HepG2 (cell line): ENCODE data around the gene S100A8. TPM values are rescaled to one million over a fixed set of nuclear protein-coding genes. Genes with fewer than 3 reads are reported as not detected.

ENCODE experiments used
- ATAC-seq: fragments of 200-7000 bp; cut with Tn5 transposase; 3 replicates; pipeline ENCODE4 v1.9.1; 2020; ENCODE audit warnings: mild to moderate bottlenecking, moderate library complexity
- BruUV-seq: library from RNA; stranded (reverse); fragments of 400-500 nt; replicated peaks from 2 replicates; lab custom pipeline; 2021; lab: Mats Ljungman, UMichigan
- CTCF ChIA-PET: fragments of 300-600 bp; formaldehyde crosslinking; extraction: SDS; loops from one replicate; lab custom pipeline; 2021; ENCODE audit warnings: low total read pairs, inconsistent platforms, low intra/inter-chr PET ratio; lab: Yijun Ruan, JAX
- POLR2A ChIA-PET: fragments of 350-600 bp; sonication (Branson Sonifier 250); formaldehyde crosslinking; loops from one replicate; lab custom pipeline; 2020; ENCODE audit warnings: antibody characterized with exemption, inconsistent platforms; lab: Yijun Ruan, JAX
- DNase-seq: peaks from one replicate; pipeline ENCODE4 v3.0.0-alpha.2; 2015; ENCODE audit warnings: low spot score
- FAIRE-seq: peaks from 3 replicates; lab custom pipeline; 2011; peaks lifted over from hg19 to GRCh38; lab: Jason Lieb, UNC
- H2AFZ ChIP-seq: one replicate; pipeline ENCODE4 v1.6.1; 2011; ENCODE audit warnings: low read length, inconsistent platforms
- H3K27ac ChIP-seq: fragments of 300-600 bp; 3 replicates; pipeline ENCODE4 v1.8.0; 2011; ENCODE audit warnings: mixed run types, mild to moderate bottlenecking, mixed read lengths, low read length, inconsistent platforms; ENCODE audit not compliant: insufficient read depth; ENCODE audit errors: extremely low read length
- H3K27me3 ChIP-seq, 2 experiments: fragments of 200-600 bp in 1 of 2; 2 replicates in 1 of 2; 3 replicates in 1 of 2; pipeline versions ENCODE4 v1.6.0 to v1.8.0; 2011; ENCODE audit warnings: low read length in 2 of 2, mild to moderate bottlenecking in 2 of 2, moderate library complexity in 2 of 2, inconsistent platforms in 1 of 2; ENCODE audit not compliant: insufficient read depth in 2 of 2, control insufficient read depth in 1 of 2
- H3K36me3 ChIP-seq, 2 experiments: fragments of 200-600 bp in 1 of 2; replicated peaks in 1 of 2; 2 replicates in 1 of 2; 3 replicates in 1 of 2; pipeline versions ENCODE4 v1.5.1 to v1.8.0; 2011; ENCODE audit warnings: low read length in 2 of 2, inconsistent platforms in 1 of 2; ENCODE audit not compliant: insufficient read depth in 2 of 2, control insufficient read depth in 1 of 2
- H3K4me1 ChIP-seq: 2 replicates; pipeline ENCODE4 v1.5.1; 2012; ENCODE audit warnings: low read length, inconsistent platforms; ENCODE audit not compliant: insufficient read depth
- H3K4me2 ChIP-seq: 2 replicates; pipeline ENCODE4 v1.6.0; 2011; ENCODE audit warnings: low read depth, low read length, inconsistent platforms
- H3K4me3 ChIP-seq, 3 experiments: fragments of 200-600 bp in 1 of 3; sonication (generic), shearing (Covaris generic) in 1 of 3; replicated peaks in 1 of 3; 2 replicates each; pipeline ENCODE4 v1.5.1; 2011 to 2016; ENCODE audit warnings: low read length in 3 of 3, inconsistent platforms in 2 of 3, low read depth in 2 of 3, mild to moderate bottlenecking in 2 of 3, control low read depth in 1 of 3, mixed read lengths in 1 of 3; ENCODE audit not compliant: insufficient read depth in 1 of 3
- H3K79me2 ChIP-seq: one replicate; pipeline ENCODE4 v1.6.1; 2011; ENCODE audit warnings: low read length, inconsistent platforms; ENCODE audit not compliant: insufficient read depth
- H3K9ac ChIP-seq: 2 replicates; pipeline ENCODE4 v1.6.0; 2011; ENCODE audit warnings: mild to moderate bottlenecking, low read depth, low read length, inconsistent platforms; ENCODE audit not compliant: insufficient read depth
- H3K9me3 ChIP-seq: 2 replicates; pipeline ENCODE4 v1.5.1; 2012; ENCODE audit warnings: mild to moderate bottlenecking, low read length
- H4K20me1 ChIP-seq: 2 replicates; pipeline ENCODE4 v1.6.0; 2011; ENCODE audit warnings: inconsistent platforms, mild to moderate bottlenecking, low read length, moderate library complexity; ENCODE audit not compliant: insufficient read depth
- ELF1 ChIP-seq: sonication (generic); formaldehyde crosslinking; IDR thresholded peaks from 2 replicates; pipeline ENCODE4 v1.4.0; 2020; ENCODE audit warnings: missing genetic modification reagents
- GABPA ChIP-seq, 2 experiments: IDR thresholded peaks; 2 replicates each; pipeline ENCODE4 v1.6.1; 2011 to 2016; ENCODE audit warnings: low read depth in 2 of 2, low read length in 1 of 2, missing biosample characterization in 1 of 2, missing genetic modification characterization in 1 of 2
- NR2F1 ChIP-seq, 2 experiments: fragments of 450-650 bp in 1 of 2; formaldehyde crosslinking in 1 of 2; IDR thresholded peaks; 2 replicates each; pipeline versions ENCODE4 v1.5.0 to v1.6.1; 2016 to 2020; ENCODE audit warnings: mild to moderate bottlenecking in 1 of 2, missing compliant biosample characterization in 1 of 2, missing genetic modification reagents in 1 of 2, moderate library complexity in 1 of 2
- PHB2 ChIP-seq: fragments of 450-650 bp; IDR thresholded peaks from 2 replicates; pipeline ENCODE4 v1.6.1; 2018; ENCODE audit not compliant: partially characterized antibody
- SMYD3 ChIP-seq: sonication (generic); formaldehyde crosslinking; IDR thresholded peaks from 2 replicates; pipeline ENCODE4 v1.8.1; 2023; ENCODE audit warnings: mild to moderate bottlenecking, missing genetic modification reagents
- ZNF264 ChIP-seq: sonication (generic); formaldehyde crosslinking; IDR thresholded peaks from 2 replicates; pipeline ENCODE4 v1.4.0; 2020; ENCODE audit warnings: missing genetic modification reagents
- ZNF343 ChIP-seq: sonication (generic); formaldehyde crosslinking; IDR thresholded peaks from 2 replicates; pipeline ENCODE4 v1.4.0; 2020; ENCODE audit warnings: mild to moderate bottlenecking, missing genetic modification reagents
- ZNF432 ChIP-seq: sonication (generic); formaldehyde crosslinking; IDR thresholded peaks from 2 replicates; pipeline ENCODE4 v1.5.0; 2020; ENCODE audit warnings: missing genetic modification reagents, mild to moderate bottlenecking, borderline replicate concordance
- ZNF788 ChIP-seq: sonication (generic); formaldehyde crosslinking; IDR thresholded peaks from 2 replicates; pipeline ENCODE4 v1.5.0; 2020; ENCODE audit warnings: mild to moderate bottlenecking, missing genetic modification reagents, borderline replicate concordance
- WGBS: methylation state at CpG from one replicate; pipeline ENCODE4 v1.1.6; 2017; ENCODE audit warnings: low lambda C conversion rate; 5-methylcytosine and 5-hydroxymethylcytosine counted together
- in situ Hi-C: cut with HindIII; loops from 2 replicates; pipeline ENCODE4 v1.10.0; 2017; ENCODE audit warnings: low pct_unique_long_range_greater_than_20kb; ENCODE audit not compliant: extremely low pct_ligation_motif_present
- intact Hi-C: fragments of 100-400 bp; cut with micrococcal nuclease; formaldehyde crosslinking; loops from one replicate; pipeline ENCODE4 v1.10.0; 2022; ENCODE audit not compliant: unreplicated experiment
- polyA plus RNA-seq, 8 experiments: library from polyadenylated mRNA; depleted of rRNA in 3 of 8; stranded (reverse) in 7 of 8; unstranded in 1 of 8; fragments of >200 nt; fragmentation: Illumina TruSeq in 4 of 8; extraction: Trizol in 4 of 8; gene quantifications; 2 replicates each; pipeline versions ENCODE4 v1.2.1 to v1.2.3, GENCODE V29; 2011 to 2016; ENCODE audit warnings: low read depth in 4 of 8, missing spikeins in 1 of 8, mixed read lengths in 1 of 8; ENCODE audit not compliant: insufficient read depth in 1 of 8
- total RNA-seq, 5 experiments: library from RNA; depleted of rRNA; stranded (reverse); fragments of >200 nt; fragmentation: Illumina TruSeq; extraction: Trizol; gene quantifications; 2 replicates each; pipeline ENCODE4 v1.2.3, GENCODE V29; 2016; ENCODE audit warnings: low read depth in 1 of 5
- TF ChIP-seq, protein P1 (sequence below): conservative IDR thresholded peaks from 2 replicates; pipeline ENCODE4 v1.6.1; 2018; ENCODE audit warnings: missing genetic modification reagents
- TF ChIP-seq, protein P2 (sequence below): sonication (generic); formaldehyde crosslinking; IDR thresholded peaks from 2 replicates; pipeline ENCODE4 v1.5.0; 2020; ENCODE audit warnings: missing genetic modification reagents, mild to moderate bottlenecking, borderline replicate concordance

Gene S100A8
- total and polyA plus RNA-seq, 2 of the 13 experiments (the other 11 are each of a cell fraction or from before 2014, with no cell fraction given): not detected

DNA sequence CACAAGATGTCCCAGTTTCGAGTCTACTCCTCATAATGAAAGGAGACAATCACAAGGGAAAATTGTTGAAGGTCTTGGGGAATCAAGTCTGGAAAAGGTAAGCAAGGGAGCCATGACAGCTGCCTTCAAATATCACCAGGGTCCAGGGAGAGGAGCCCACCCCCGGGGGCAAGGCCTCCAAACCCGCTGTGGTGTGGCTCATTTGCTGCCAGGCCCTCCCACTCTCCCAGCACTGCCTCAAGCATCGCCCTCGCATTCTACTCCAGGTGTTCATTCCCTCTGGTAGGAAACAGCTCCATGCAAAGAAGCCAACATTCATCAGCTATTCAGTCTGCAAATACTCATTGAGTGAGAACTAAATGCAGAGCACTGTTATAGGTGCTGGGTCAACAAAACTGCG, 24.6 kb downstream of the S100A8 start:
- no peaks in the 10 kb centered on the region for H3K9me3 ChIP-seq
- H3K4me1 ChIP-seq: no peaks in the 10 kb centered on the region
- DNase-seq: no peak
- intact Hi-C loops: no loop called here
- FAIRE-seq: no peak
- H3K27ac ChIP-seq: no peak overlapping the region
- no peak for ATAC-seq
- H3K79me2 ChIP-seq: no peaks in the 10 kb centered on the region
- H3K4me3 ChIP-seq: no peak overlapping the region
- H3K9ac ChIP-seq: no peak overlapping the region
- WGBS: under 1% methylated on average over 4 of the region's 6 CpGs
- in situ Hi-C loops: no loop called here
- no TSS peak for BruUV-seq
- peaks cover 1 to 5% of the 10 kb centered on the region in 2 experiments; a peak in 1 of 5 replicates for H3K27me3 ChIP-seq
- H2AFZ ChIP-seq: no peak overlapping the region
- POLR2A ChIA-PET: no interaction called here
- no peak overlapping the region for H3K4me2 ChIP-seq
- H4K20me1 ChIP-seq: no peaks in the 10 kb centered on the region
- H3K36me3 ChIP-seq: no peaks in the 10 kb centered on the region
- CTCF ChIA-PET: no interaction called here
- TF ChIP-seq, protein P1, sequence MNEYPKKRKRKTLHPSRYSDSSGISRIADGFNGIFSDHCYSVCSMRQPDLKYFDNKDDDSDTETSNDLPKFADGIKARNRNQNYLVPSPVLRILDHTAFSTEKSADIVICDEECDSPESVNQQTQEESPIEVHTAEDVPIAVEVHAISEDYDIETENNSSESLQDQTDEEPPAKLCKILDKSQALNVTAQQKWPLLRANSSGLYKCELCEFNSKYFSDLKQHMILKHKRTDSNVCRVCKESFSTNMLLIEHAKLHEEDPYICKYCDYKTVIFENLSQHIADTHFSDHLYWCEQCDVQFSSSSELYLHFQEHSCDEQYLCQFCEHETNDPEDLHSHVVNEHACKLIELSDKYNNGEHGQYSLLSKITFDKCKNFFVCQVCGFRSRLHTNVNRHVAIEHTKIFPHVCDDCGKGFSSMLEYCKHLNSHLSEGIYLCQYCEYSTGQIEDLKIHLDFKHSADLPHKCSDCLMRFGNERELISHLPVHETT: no peak
- TF ChIP-seq ZNF432 (CRISPR knock-in tag): no peak
- TF ChIP-seq, protein P2, sequence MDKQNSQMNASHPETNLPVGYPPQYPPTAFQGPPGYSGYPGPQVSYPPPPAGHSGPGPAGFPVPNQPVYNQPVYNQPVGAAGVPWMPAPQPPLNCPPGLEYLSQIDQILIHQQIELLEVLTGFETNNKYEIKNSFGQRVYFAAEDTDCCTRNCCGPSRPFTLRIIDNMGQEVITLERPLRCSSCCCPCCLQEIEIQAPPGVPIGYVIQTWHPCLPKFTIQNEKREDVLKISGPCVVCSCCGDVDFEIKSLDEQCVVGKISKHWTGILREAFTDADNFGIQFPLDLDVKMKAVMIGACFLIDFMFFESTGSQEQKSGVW (CRISPR knock-in tag): no peak

DNA sequence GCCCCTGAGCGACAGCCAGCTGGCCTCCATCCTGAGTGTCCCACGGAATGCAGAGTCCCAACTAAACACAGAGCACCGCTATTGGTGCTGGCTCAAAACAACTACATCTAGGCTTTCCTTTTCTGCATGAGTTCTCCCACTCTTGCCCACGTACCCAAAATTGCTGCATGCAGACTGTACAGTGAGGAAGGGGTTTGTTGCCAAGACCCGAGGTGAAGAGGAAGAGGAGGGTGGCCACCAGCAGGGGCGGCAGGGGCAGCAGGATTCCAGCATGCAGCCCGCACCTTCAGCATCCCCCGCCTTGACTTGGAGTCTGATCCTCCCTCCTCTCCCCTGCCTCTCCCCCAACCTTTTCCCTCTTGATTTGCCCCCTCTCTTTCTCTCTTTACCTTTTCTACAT, 25.2 kb downstream of the S100A8 start:
- Histone ChIP-seq H3K36me3 (no peaks in the 10 kb centered on the region), H3K27me3 (peaks cover 1 to 5% of the 10 kb centered on the region in 2 experiments; a peak in 1 of 5 replicates), H3K9me3 (no peaks in the 10 kb centered on the region), H3K4me2 (no peak overlapping the region), H4K20me1 (no peaks in the 10 kb centered on the region), H3K79me2 (no peaks in the 10 kb centered on the region), H3K4me3 (no peak overlapping the region), H2AFZ (no peak overlapping the region), H3K27ac (no peak overlapping the region), H3K4me1 (no peaks in the 10 kb centered on the region), H3K9ac (no peak overlapping the region)
- DNase-seq (no peak), FAIRE-seq (no peak), ATAC-seq (no peak)
- ChIA-PET CTCF (no interaction called here), POLR2A (no interaction called here)
- in situ Hi-C loops (no loop called here), intact Hi-C loops (no loop called here)
- WGBS: 11% methylated on average over 8 of the region's 8 CpGs
- no TSS peak for BruUV-seq
- no peak for TF ChIP-seq ZNF264 (CRISPR knock-in tag)
- no peak for TF ChIP-seq ELF1 (CRISPR knock-in tag)
- TF ChIP-seq SMYD3 (CRISPR knock-in tag): no peak
- TF ChIP-seq ZNF788 (CRISPR knock-in tag): no peak
- TF ChIP-seq PHB2: no peak
- no peak for TF ChIP-seq GABPA (IDR thresholded peaks at IDR 0.05; ENCODE audit: low read depth, low read length)
- no peak for TF ChIP-seq GABPA (CRISPR knock-in tag; IDR thresholded peaks at IDR 0.05; ENCODE audit: low read depth)
- no peak for TF ChIP-seq ZNF343 (CRISPR knock-in tag)
- no peak for TF ChIP-seq NR2F1 (CRISPR knock-in tag; IDR thresholded peaks at IDR 0.05)
